Measurements from ENCODE around the gene RXRG.

Gene RXRG

DNA sequence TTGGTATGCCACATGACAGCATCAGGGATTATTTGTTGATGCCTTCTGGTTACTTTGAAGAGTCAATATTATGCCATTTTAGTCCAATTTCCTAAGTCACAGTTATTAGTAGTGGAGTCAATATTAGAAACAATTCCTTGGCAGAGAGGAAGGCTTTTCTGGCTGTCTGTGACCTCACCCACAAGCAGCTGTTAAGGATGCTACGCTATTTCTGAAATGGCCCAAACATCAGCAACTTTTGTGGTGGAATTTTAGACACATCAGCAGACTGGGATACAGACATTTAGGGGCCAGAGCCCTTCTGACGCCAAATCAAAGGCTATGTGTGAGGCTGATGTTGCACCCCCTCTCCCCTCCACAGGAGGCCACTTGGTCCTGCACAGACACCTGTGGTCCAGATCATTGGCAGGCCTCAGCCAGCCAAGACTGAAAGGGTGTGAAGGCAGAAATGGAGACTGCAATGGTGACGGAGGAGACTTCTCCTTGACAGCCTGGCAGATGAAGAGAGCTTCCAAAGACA, 9.2 kb upstream of the RXRG start:
- H2BK120ac ChIP-seq (ENCODE audit: low read depth, low read length): no peak overlapping the region
- H3K9me3 ChIP-seq (replicated peaks in 1 of 2; ENCODE audit: control insufficient read depth in 2 of 2, insufficient read depth in 1 of 2, low read depth in 1 of 2, low read length in 2 of 2): no peaks in the 10 kb centered on the region
- no peak overlapping the region for H2BK15ac ChIP-seq (ENCODE audit: low read length)
- H3K14ac ChIP-seq (ENCODE audit: low read length): no peak overlapping the region
- no peak overlapping the region for H4K8ac ChIP-seq (ENCODE audit: low read depth, low read length)
- no peak overlapping the region for H2AK5ac ChIP-seq (ENCODE audit: low read depth, low read length)
- DNase-seq (ENCODE audit: low spot score): no peak
- no peak overlapping the region for H2AFZ ChIP-seq (ENCODE audit: low read length)
- no peak overlapping the region for H4K91ac ChIP-seq (ENCODE audit: low read depth, low read length, poor library complexity)
- H3K27me3 ChIP-seq (ENCODE audit: control insufficient read depth in 3 of 3, insufficient read depth in 3 of 3, low read depth in 1 of 3, low read length in 3 of 3): no peaks in the 10 kb centered on the region
- no peak overlapping the region for H2BK5ac ChIP-seq (ENCODE audit: low read length)
- no peak overlapping the region for H3K27ac ChIP-seq (replicated peaks; ENCODE audit: low read length)
- no peak overlapping the region for H3K4ac ChIP-seq (ENCODE audit: low read length)
- no peak overlapping the region for H3K18ac ChIP-seq (ENCODE audit: low read length)
- no peak overlapping the region for H3K4me2 ChIP-seq (ENCODE audit: insufficient read depth, low read length, poor library complexity, severe bottlenecking)
- H2BK12ac ChIP-seq (ENCODE audit: low read length): no peak overlapping the region
- WGBS, 2 donors (ENCODE audit: extremely low coverage in 2 of 2, insufficient read length in 2 of 2, insufficient replicate concordance in 1 of 2): no CpG with 5 or more reads among the region's 3 CpGs
- no peaks in the 10 kb centered on the region for H3K79me1 ChIP-seq (ENCODE audit: low read depth, low read length)
- H3K4me3 ChIP-seq (ENCODE audit: low read length in 2 of 2): no peak overlapping the region
- no peaks in the 10 kb centered on the region for H3K36me3 ChIP-seq (replicated peaks in 1 of 2; ENCODE audit: control insufficient read depth in 2 of 2, insufficient read depth in 2 of 2, low read length in 2 of 2)
- no peak overlapping the region for H3K23ac ChIP-seq (ENCODE audit: low read depth, low read length, poor library complexity)
- peaks cover 0 to 2% of the 10 kb centered on the region in 2 donors for H3K4me1 ChIP-seq (ENCODE audit: control insufficient read depth in 2 of 2, insufficient read depth in 1 of 2, low read depth in 1 of 2, low read length in 2 of 2)
- H3K9ac ChIP-seq (ENCODE audit: low read depth, low read length, poor library complexity): no peak overlapping the region

DNA sequence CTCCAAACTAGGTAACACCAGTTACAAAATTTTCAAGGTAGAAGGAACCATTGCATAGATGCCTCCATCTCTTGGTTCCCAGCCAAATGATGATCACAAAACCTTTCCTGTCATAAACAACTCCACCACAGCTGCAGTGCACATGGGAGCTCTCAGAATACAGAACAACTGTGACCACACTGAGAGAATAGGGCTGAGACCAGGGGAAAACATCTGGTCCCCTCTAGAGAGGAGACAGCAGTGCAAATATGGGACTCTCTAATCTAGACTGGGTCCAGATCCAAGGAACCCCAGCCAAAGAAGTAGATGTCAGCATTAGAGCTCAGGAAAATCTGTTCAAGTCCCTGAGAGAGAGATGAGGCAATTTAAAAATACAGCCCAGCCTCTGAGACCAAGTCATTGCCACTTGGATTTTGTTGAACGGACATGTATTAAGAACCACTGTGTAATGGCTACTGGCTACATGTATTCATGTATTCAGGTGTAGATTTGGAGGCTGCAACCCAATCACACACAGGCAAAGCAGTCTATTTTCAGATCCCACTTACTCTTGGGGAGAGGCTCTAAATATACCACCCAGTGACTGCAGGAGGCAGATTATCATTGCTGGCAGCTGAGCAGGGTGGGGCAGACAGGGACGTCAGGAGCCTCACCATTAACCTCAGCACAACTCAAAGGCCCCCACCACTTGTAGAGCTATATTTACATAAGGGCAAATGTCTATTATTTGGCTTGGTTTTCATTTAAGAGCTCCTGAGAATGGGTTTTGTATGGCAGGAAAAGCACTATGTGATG, 7.6 kb upstream of the RXRG start:
- DNase-seq (ENCODE audit: low spot score): no peak
- peaks cover 0 to 2% of the 10 kb centered on the region in 2 donors for H3K4me1 ChIP-seq (ENCODE audit: control insufficient read depth in 2 of 2, insufficient read depth in 1 of 2, low read depth in 1 of 2, low read length in 2 of 2)
- H4K8ac ChIP-seq (ENCODE audit: low read depth, low read length): no peak overlapping the region
- no peak overlapping the region for H4K91ac ChIP-seq (ENCODE audit: low read depth, low read length, poor library complexity)
- H3K14ac ChIP-seq (ENCODE audit: low read length): no peak overlapping the region
- H3K79me1 ChIP-seq (ENCODE audit: low read depth, low read length): no peaks in the 10 kb centered on the region
- H2BK12ac ChIP-seq (ENCODE audit: low read length): no peak overlapping the region
- H3K4ac ChIP-seq (ENCODE audit: low read length): no peak overlapping the region
- H3K27me3 ChIP-seq (ENCODE audit: control insufficient read depth in 3 of 3, insufficient read depth in 3 of 3, low read depth in 1 of 3, low read length in 3 of 3): peaks cover 0 to 2% (median 0%) of the 10 kb centered on the region in 3 experiments
- no peaks in the 10 kb centered on the region for H3K36me3 ChIP-seq (replicated peaks in 1 of 2; ENCODE audit: control insufficient read depth in 2 of 2, insufficient read depth in 2 of 2, low read length in 2 of 2)
- no peak overlapping the region for H3K9ac ChIP-seq (ENCODE audit: low read depth, low read length, poor library complexity)
- H2BK5ac ChIP-seq (ENCODE audit: low read length): no peak overlapping the region
- H3K27ac ChIP-seq (replicated peaks; ENCODE audit: low read length): no peak overlapping the region
- no peak overlapping the region for H3K4me3 ChIP-seq (ENCODE audit: low read length in 2 of 2)
- H2AK5ac ChIP-seq (ENCODE audit: low read depth, low read length): no peak overlapping the region
- H3K23ac ChIP-seq (ENCODE audit: low read depth, low read length, poor library complexity): no peak overlapping the region
- H2BK15ac ChIP-seq (ENCODE audit: low read length): no peak overlapping the region
- no peak overlapping the region for H3K4me2 ChIP-seq (ENCODE audit: insufficient read depth, low read length, poor library complexity, severe bottlenecking)
- H3K18ac ChIP-seq (ENCODE audit: low read length): no peak overlapping the region
- no peak overlapping the region for H2BK120ac ChIP-seq (ENCODE audit: low read depth, low read length)
- no peaks in the 10 kb centered on the region for H3K9me3 ChIP-seq (replicated peaks in 1 of 2; ENCODE audit: control insufficient read depth in 2 of 2, insufficient read depth in 1 of 2, low read depth in 1 of 2, low read length in 2 of 2)
- H2AFZ ChIP-seq (ENCODE audit: low read length): no peak overlapping the region
- WGBS, 2 donors (ENCODE audit: extremely low coverage in 2 of 2, insufficient read length in 2 of 2, insufficient replicate concordance in 1 of 2): no CpG with 5 or more reads among the region's 2 CpGs

DNA sequence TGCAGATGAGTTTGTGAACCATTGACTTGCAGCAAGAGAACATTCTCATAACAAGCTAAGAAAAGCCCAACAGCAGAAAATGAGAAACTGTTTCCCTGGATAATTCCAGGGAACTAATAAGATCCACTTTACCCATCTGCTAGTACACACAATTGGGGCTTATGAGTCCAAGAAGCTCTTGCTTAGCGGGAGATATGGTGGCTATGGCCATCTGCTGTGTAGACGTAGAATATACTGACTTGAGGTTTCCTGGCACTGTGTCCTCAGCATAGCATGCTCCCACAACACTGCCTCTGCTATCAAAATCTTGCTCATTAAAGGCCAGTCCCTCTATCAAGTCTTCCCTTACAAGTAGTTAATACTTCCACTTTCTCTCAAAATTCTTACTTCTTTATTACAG, 6.8 kb upstream of the RXRG start:
- H4K8ac ChIP-seq (ENCODE audit: low read depth, low read length): no peak overlapping the region
- H3K36me3 ChIP-seq (replicated peaks in 1 of 2; ENCODE audit: control insufficient read depth in 2 of 2, insufficient read depth in 2 of 2, low read length in 2 of 2): no peaks in the 10 kb centered on the region
- no peak overlapping the region for H2BK120ac ChIP-seq (ENCODE audit: low read depth, low read length)
- no peaks in the 10 kb centered on the region for H3K79me1 ChIP-seq (ENCODE audit: low read depth, low read length)
- no peak overlapping the region for H2BK15ac ChIP-seq (ENCODE audit: low read length)
- no peak overlapping the region for H3K23ac ChIP-seq (ENCODE audit: low read depth, low read length, poor library complexity)
- H2AFZ ChIP-seq (ENCODE audit: low read length): no peak overlapping the region
- no peak overlapping the region for H2AK5ac ChIP-seq (ENCODE audit: low read depth, low read length)
- H3K9me3 ChIP-seq (replicated peaks in 1 of 2; ENCODE audit: control insufficient read depth in 2 of 2, insufficient read depth in 1 of 2, low read depth in 1 of 2, low read length in 2 of 2): no peaks in the 10 kb centered on the region
- no peak overlapping the region for H2BK12ac ChIP-seq (ENCODE audit: low read length)
- H3K18ac ChIP-seq (ENCODE audit: low read length): no peak overlapping the region
- no peak overlapping the region for H3K9ac ChIP-seq (ENCODE audit: low read depth, low read length, poor library complexity)
- H3K4me1 ChIP-seq (ENCODE audit: control insufficient read depth in 2 of 2, insufficient read depth in 1 of 2, low read depth in 1 of 2, low read length in 2 of 2): no peaks in the 10 kb centered on the region
- H4K91ac ChIP-seq (ENCODE audit: low read depth, low read length, poor library complexity): no peak overlapping the region
- H3K14ac ChIP-seq (ENCODE audit: low read length): no peak overlapping the region
- H3K4me2 ChIP-seq (ENCODE audit: insufficient read depth, low read length, poor library complexity, severe bottlenecking): no peak overlapping the region
- no CpG with 5 or more reads among the region's 2 CpGs for WGBS, 2 donors (ENCODE audit: extremely low coverage in 2 of 2, insufficient read length in 2 of 2, insufficient replicate concordance in 1 of 2)
- H3K27me3 ChIP-seq (ENCODE audit: control insufficient read depth in 3 of 3, insufficient read depth in 3 of 3, low read depth in 1 of 3, low read length in 3 of 3): peaks cover 0 to 10% (median 0%) of the 10 kb centered on the region in 3 experiments
- no peak for DNase-seq (ENCODE audit: low spot score)
- no peak overlapping the region for H2BK5ac ChIP-seq (ENCODE audit: low read length)
- no peak overlapping the region for H3K27ac ChIP-seq (replicated peaks; ENCODE audit: low read length)
- no peak overlapping the region for H3K4me3 ChIP-seq (ENCODE audit: low read length in 2 of 2)
- H3K4ac ChIP-seq (ENCODE audit: low read length): no peak overlapping the region

DNA sequence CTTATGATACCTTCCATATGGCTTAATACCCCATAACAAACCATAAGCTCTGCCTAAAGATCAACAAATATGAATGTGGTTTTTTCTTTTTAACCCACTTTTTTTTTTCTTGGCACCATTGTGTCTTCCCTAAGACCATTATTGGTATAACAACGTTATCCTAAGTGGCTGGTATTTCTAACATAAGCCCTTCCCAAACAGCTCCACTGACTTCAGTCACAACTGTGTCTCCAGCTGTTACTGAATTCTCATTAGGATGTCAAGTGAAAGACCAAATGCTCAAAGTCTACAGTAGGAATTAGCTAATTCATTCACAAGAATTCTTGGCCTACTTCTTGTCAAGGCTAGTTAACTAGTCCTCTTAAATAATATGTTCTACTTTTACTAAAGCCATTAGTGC, 4.2 kb upstream of the RXRG start:
- no CpG with 5 or more reads among the region's 1 CpG for WGBS, 2 donors (ENCODE audit: extremely low coverage in 2 of 2, insufficient read length in 2 of 2, insufficient replicate concordance in 1 of 2)
- Histone ChIP-seq H3K27me3 (ENCODE audit: control insufficient read depth in 3 of 3, insufficient read depth in 3 of 3, low read depth in 1 of 3, low read length in 3 of 3) (peaks cover 0 to 36% (median 13%) of the 10 kb centered on the region in 3 experiments), H3K14ac (ENCODE audit: low read length) (no peak overlapping the region), H4K91ac (ENCODE audit: low read depth, low read length, poor library complexity) (no peak overlapping the region), H3K4ac (ENCODE audit: low read length) (no peak overlapping the region), H2AK5ac (ENCODE audit: low read depth, low read length) (no peak overlapping the region), H3K4me2 (ENCODE audit: insufficient read depth, low read length, poor library complexity, severe bottlenecking) (no peak overlapping the region), H3K4me1 (ENCODE audit: control insufficient read depth in 2 of 2, insufficient read depth in 1 of 2, low read depth in 1 of 2, low read length in 2 of 2) (peaks cover 0 to 8% of the 10 kb centered on the region in 2 donors), H3K27ac (replicated peaks; ENCODE audit: low read length) (no peak overlapping the region), H2AFZ (ENCODE audit: low read length) (no peak overlapping the region), H2BK5ac (ENCODE audit: low read length) (no peak overlapping the region), H3K79me1 (ENCODE audit: low read depth, low read length) (no peaks in the 10 kb centered on the region), H2BK12ac (ENCODE audit: low read length) (no peak overlapping the region), H3K18ac (ENCODE audit: low read length) (no peak overlapping the region), H2BK120ac (ENCODE audit: low read depth, low read length) (no peak overlapping the region), H3K4me3 (ENCODE audit: low read length in 2 of 2) (no peak overlapping the region), H3K9ac (ENCODE audit: low read depth, low read length, poor library complexity) (no peak overlapping the region), H3K9me3 (replicated peaks in 1 of 2; ENCODE audit: control insufficient read depth in 2 of 2, insufficient read depth in 1 of 2, low read depth in 1 of 2, low read length in 2 of 2) (no peaks in the 10 kb centered on the region), H3K23ac (ENCODE audit: low read depth, low read length, poor library complexity) (no peak overlapping the region), H2BK15ac (ENCODE audit: low read length) (no peak overlapping the region), H4K8ac (ENCODE audit: low read depth, low read length) (no peak overlapping the region), H3K36me3 (replicated peaks in 1 of 2; ENCODE audit: control insufficient read depth in 2 of 2, insufficient read depth in 2 of 2, low read length in 2 of 2) (no peaks in the 10 kb centered on the region)
- no peak for DNase-seq (ENCODE audit: low spot score)
